Stimulated activated CD8-positive, alpha-beta memory T cell treated with anti-CD3 and anti-CD28 coated beads, Interleukin-4, amount 100 ng/mL, for 48 hours (primary cell): ENCODE measurements around the gene CAPN10.
"Not testable (repeated sequence)": the region's sequence is repeated elsewhere in the genome, so short reads cannot be mapped to it uniquely, and the experiment has no call there.

Source experiments
- DNase-seq: peaks from one replicate; pipeline ENCODE4 v3.0.0-alpha.2; 2020

The CAPN10 gene

DNA sequence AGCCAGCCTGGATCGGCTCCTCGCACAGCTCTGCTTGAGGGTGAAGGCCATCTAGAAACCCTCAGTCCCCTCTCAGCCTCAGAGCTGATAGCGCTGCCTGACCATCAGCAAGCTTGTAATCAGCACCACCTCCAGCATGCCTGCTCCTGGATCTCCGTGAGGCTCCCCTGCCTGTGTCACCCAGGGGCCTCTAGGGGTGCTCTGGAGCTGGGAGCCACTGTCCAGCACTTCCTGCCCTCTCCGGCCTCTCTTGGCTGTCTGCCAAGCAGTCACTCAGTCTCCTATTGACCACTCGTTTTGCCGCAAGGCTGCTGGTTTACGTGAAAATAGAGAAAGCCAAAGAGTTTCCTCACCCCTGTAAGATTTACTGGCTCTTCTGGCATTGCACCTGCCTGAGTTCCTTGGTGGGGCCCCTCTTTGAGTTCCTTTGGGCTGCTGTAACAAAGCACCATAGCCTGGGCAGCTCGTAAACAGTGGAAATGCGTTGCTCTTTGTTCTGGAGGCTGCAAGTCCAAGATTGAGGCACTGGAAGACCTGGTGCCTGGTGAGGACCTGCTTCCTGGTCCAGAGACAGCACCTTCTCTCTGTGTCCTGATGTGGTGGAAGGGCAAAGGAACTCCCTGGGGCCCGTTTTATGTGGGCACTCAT, 17.9 kb downstream of the CAPN10 start:
- DNase-seq = no peak

DNA sequence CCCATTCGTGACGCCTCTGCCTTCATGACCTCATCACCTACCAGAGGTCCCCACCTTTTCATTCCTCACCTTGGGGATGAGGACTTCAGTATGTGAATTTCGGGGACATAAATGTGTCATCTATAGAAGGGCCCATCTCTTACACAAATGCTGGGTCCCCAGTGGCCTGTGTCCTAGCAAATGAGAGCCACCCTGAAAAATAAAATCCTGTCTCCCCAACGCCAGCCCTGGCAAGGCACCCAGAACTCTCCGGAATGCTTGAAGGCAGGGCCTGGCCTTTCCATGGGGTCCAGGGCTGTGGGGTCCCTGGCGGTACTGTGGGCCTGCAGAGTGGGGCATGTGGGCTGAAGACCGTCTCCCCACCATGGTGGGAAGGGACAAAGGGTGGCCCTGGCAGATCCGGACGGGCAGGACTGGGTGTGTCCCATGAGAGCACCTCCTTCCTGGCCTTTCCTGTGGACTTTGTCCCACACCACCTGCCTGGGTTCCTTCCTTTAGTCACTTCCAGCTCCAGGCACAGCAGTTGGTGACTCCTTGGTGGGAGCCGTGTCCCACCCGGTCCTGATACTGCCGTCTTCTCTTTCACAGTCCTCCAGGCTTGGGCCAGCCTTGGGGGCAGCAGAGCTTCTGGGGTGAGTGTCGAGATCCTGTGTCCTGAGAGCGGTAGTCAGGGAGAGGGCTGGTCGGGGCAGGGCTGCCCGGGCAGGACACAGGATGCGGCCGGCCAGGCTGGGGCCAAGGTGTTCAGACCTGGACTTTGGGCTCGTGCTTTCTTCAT, 18.6 kb downstream of the CAPN10 start:
- no peak for DNase-seq

DNA sequence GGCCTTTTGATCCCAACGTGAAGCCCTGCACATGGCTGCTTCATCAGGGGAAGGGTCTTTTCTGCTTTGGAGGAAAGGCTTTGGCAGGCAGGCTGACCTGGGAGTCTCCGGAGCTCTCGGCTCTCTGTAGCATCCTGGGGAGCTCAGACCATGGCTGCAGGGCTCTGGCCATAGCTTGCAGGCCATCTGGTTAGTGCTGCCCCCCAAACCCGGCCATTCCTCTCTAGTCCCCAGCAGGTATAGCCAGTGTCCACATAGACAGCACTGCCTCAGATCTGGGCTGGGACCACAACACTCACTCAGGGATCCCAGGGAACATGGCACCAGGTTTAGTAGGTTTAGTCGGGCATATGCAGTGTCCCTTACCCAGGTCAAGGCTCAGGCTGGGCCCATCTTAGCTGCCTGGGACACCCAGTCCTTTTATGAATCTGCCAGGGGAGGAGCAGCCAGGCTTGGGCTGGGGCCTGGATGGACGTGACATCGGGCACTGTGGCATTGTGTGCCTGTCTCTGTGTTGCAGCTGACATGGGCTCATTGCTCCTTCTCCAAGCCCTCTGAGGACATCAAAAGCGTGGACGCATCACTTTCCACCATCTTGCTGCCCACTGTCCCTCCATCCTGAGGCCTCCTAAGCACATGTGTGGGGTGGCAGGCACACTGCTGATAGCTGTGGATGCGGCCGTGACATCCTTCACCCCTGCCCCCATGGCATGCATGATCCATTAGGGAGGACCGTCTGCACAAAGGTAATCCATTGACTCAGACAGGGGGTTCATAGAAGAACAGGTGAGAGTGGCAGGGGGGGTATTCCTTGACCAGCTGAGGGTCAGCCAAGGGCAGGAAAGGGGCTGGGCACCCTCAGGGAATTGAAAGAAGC, 19.6 kb downstream of the CAPN10 start:
- DNase-seq = no peak

- no peak for DNase-seq
Measured at GRCh38 chr2:240611601-240612210, 25.2 kb downstream of the CAPN10 start.

- no peak for DNase-seq
Measured at GRCh38 chr2:240613781-240614180, 27.2 kb downstream of the CAPN10 start.

DNA sequence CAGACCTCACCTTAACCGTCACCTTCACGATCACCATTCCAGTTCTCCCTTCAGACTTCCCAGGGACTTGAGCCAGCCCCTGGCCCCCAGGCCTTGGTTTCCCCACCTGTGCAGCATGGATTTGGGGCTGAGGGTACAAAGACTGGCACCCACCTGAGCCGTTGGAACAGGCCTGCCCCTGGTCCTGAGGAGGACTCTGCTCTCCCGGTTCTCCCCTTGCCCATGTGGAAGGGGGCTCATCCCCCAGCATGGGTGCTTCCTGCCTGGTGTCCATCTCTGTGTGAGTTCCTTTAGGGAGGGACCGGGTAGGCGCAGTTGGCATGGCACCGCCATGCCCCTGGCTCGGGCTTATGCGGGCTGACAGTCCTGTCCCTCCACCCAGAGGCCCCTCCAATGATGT, 27.9 kb downstream of the CAPN10 start:
- no peak for DNase-seq

DNA sequence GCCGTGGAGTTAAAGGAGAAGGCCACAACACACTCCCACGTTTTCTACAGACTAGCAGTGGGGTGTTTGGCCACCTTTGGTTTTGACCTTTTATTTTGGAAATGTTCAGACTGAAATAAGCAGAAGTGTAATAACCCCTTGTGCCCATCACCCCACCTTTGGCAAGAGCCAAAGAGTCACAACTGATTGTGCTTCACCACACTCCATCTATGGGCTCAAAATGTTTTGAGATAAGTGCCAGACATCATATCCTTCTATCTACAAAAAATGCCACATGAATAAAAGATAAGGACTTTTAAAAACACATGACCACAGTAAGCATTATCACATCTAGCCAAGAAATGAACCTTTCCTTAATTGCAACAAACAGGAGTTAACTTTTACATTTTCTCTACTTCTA, 28.9 kb downstream of the CAPN10 start:
- DNase-seq = no peak

GRCh38 chr2:240615820-240616547, 29.4 kb downstream of the CAPN10 start:
- DNase-seq = no peak

- DNase-seq = not testable (repeated sequence)
Measured at GRCh38 chr2:240616860-240617666, 30.5 kb downstream of the CAPN10 start.

- DNase-seq = no peak
Measured at GRCh38 chr2:240618776-240619175, 32.2 kb downstream of the CAPN10 start.

- DNase-seq = no peak
Measured at GRCh38 chr2:240619506-240620148, 33.1 kb downstream of the CAPN10 start.

DNA sequence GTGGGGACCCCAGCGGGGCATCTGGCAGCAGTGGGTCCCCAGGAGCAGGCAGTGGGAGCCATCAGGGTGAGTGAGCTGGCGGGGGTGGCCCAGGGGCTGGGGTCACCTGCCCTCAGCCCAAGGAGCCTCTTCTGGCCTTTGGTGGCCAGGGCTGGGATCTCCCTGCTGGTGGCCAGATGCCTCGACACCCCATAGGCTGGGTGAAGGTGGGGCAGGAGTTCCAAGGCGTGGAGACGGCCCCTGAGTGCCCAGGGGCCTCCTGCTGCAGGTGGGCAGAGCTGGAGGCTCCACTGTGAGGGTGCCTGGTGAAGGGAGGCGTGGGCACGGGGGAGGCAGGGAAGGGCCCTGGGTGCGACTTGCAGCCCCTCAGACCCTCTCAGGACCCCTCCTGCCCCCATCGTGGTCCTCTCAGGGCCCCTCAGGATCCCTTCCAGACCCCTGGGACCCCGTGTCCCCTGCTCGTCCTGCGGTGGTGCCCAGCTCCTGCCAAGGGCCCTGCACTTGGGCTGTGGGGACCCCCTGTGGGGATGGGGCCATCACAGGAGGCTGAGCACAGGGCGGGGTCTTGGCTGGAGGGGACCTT, 33.7 kb downstream of the CAPN10 start:
- no peak for DNase-seq

GRCh38 chr2:240620859-240621258, 34.3 kb downstream of the CAPN10 start:
- no peak for DNase-seq

DNA sequence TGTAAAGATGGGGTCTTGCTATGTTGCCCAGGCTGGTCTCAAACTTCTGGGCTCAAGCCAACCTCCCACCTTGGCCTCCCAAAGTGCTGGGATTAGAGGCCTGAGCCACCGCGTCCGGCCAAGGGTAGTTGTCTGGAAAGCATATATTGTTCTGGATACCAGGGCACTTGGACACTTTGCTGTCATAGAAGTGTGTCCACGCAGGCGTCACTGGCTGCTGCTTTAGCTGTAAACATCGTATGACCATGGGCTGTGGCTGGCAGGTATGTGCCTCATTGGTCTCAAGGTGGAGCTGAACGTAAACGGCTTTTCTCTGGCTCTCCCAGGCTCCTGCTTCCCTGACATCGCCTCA, 35.5 kb downstream of the CAPN10 start:
- no peak for DNase-seq

DNA sequence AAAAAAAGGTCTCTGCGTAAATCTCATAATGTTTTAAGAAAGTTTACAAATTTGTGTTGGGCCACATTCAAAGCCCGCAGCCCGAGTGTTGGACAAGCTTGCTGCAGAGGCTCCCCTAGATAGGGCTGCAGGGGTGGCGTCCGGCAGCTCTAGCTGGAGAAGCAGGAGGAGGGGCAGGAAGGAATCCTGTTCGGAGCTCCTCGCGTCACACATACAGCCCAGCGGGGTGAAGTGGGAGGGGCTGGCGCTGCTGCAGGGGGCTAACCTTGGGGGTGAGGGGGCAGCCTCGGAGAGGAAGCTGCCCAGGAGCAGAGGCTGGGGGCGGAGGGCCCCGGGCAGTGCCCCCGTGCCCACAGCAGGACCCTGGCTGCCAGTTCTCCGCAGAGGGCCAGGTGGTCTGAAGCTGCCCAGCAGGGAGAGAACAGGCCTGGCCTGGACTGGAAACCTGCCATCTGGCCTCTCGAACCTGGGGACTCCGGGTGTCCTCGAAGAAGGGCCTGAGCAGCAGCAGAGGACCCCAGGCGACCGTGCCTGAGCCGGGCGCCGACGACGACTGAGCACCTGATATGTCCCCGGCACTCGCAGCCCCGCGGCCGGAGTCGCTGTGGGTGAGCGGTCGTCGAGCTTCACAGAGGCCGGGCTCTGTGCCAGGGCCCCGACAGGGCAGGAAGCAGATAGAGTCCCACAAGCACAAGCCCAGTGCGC, 36.1 kb downstream of the CAPN10 start:
- peak; percentile 75 for DNase-seq

DNA sequence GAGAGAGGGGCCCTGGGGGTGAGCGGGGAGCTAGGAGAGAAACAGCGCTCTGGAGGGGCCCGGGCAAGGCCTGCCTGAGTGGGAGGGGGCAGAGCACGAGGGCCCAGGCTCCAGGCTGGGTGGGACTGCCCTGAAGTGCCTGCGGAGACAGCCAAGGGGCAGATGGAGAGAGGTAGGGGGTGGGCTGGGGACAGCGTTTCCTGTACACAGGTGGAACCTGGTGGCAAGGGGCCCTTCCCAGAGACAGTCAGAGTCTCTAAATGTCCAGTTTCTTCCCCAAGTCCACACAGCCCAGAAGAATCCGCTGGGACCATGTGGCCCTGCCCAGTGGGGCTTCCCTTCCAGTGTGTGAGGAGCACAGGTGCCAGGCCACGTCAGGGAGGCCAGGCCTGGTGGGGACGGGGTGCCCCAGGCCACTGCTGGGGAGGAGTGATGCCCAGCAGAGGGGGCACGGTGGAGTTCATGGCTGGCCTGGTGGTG, 37.0 kb downstream of the CAPN10 start:
- DNase-seq = peak; percentile 49

GRCh38 chr2:240624011-240624949, 37.7 kb downstream of the CAPN10 start:
- no peak for DNase-seq

DNA sequence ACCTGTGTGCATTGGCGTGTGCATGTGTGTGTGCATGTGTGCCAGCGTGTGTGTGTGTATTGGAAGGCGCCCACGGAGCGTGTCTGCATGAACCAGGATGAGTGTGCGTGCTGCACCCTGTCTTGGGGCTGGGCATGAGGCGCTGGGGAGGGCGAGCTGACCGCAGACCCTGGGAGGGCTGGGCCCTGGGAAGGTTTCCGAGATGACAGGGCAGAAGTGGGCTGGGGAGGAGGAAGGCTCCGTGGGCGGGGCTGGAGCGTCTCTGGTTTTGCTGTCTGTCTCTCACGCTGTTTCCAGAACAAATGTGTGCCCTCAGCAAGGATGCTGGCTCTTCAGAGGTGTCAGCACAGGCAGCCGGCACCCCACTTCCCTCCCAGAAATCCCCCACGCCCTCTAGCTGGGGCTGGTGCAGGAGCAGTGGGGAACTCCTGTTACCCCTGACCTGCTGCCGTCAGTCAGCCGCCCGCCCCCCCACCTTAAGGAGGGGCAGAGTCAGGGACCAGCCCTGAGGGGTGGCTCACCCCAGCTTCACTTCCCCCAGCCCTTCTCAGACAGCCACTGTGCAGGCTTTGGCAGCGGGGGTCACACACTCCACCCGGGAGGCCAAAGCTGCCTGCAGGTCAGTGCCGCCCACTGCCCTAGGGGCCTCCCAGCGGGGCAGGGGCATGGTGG, 38.6 kb downstream of the CAPN10 start, which contains the start of gene GPR35:
GPR35 (plus strand) TSS at position 531 of the 672 bp plus-strand sequence. CDS start 4,473 bp downstream, outside the sequence.
- DNase-seq = peak; percentile 89
